Aortic smooth muscle cell (primary cell): ENCODE measurements around the gene CCR3. TPM values are rescaled to one million over a fixed set of nuclear protein-coding genes. Genes with fewer than 3 reads are reported as not detected.

Experiments used
- total RNA-seq: library from RNA; depleted of rRNA; stranded (reverse); fragments of >200 nt; gene quantifications from 2 replicates; pipeline ENCODE4 v1.2.3, GENCODE V29; 2014

The CCR3 gene
- not detected in 2 replicates for total RNA-seq

GRCh38 chr3:46242120-46242519 lies at the start of gene CCR3:
TSS of gene CCR3 (plus strand) at chr3:46242460. CDS start at chr3:46265159, 22,699 bp downstream.

GRCh38 chr3:46208167-46208704 lies 34.0 kb upstream of the CCR3 start, which contains the start of gene CCR1:
TSS of gene CCR1 (minus strand) at chr3:46208313. CDS start at chr3:46204313, 4,000 bp downstream.

Other genes starting within 250 kb of the CCR3 start
- gene FYCO1, start 246.6 kb upstream of the CCR3 start, total RNA-seq = 36.7 and 55.2 TPM in 2 replicates
- gene XCR1, start 215.0 kb upstream of the CCR3 start, total RNA-seq = not detected in 2 replicates
- gene CCR1, start 34.1 kb upstream of the CCR3 start, total RNA-seq = under 0.01 and 0.13 TPM in 2 replicates
- not detected in 2 replicates for gene CCR2, start 111.7 kb downstream of the CCR3 start, total RNA-seq
- gene CCR5, start 128.5 kb downstream of the CCR3 start, total RNA-seq = not detected in 2 replicates
- 0.87 and 1.7 TPM in 2 replicates for gene CCRL2, start 164.8 kb downstream of the CCR3 start, total RNA-seq
- not detected in 2 replicates for gene LTF, start 222.4 kb downstream of the CCR3 start, total RNA-seq